Measurements from ENCODE around the gene KLHDC4.

Gene KLHDC4

GRCh38 chr16:87675111-87675719, 90.6 kb downstream of the KLHDC4 start:
- FAIRE-seq = no peak
- no peak for DNase-seq (ENCODE audit: insufficient read length, low spot score)
- TF ChIP-seq POLR2A (IDR thresholded peaks at IDR 0.05; ENCODE audit: low read depth, low read length) = no peak

DNA sequence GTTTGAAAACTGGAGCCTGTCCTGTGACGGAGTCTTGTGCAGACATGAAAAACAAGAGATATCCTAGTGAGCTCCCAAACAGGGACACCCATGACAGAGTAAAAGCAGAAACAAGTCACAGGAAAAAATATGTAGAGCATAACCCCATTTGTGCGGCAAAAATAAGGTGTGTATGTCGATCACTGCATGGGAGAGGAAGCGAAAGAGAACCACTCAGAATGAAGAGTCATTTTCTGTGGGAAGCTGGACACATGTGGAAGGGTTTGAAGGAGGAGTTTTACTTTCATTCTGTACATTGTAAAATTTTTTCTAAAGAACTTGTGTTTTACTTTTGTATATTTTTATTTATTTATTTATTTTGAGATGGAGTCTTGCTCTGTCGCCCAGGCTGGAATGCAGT, 91.4 kb downstream of the KLHDC4 start:
- TF ChIP-seq POLR2A (IDR thresholded peaks at IDR 0.05; ENCODE audit: low read depth, low read length) = no peak
- FAIRE-seq (no peak), DNase-seq (ENCODE audit: insufficient read length, low spot score) (no peak)

- DNase-seq (ENCODE audit: insufficient read length, low spot score) = no peak
- no peak for FAIRE-seq
- TF ChIP-seq POLR2A (IDR thresholded peaks at IDR 0.05; ENCODE audit: low read depth, low read length) = no peak
These were observed 94.0 kb downstream of the KLHDC4 start for GRCh38 chr16:87671715-87672270.

DNA sequence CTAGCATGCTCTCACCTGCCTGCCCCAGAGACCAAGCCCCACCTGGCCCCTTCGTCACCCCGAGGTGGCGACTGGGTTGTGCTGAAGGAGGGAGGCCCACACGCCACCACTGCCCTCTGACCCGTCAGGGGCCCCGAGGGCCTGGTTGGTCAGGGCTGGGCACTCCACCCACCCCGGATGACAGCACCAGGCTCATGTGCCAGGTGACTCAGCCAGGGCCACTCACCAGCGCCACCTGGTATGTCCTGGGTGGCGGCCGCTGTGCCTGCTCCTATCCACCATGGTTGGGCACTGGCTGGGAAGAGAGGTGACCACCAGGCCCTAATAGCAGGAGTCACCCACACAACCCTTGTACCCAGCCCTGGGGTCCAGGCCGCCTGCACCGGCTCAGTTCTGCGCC, 94.6 kb downstream of the KLHDC4 start:
- DNase-seq (ENCODE audit: insufficient read length, low spot score) (no peak), FAIRE-seq (no peak)
- TF ChIP-seq POLR2A (IDR thresholded peaks at IDR 0.05; ENCODE audit: low read depth, low read length) = no peak

DNA sequence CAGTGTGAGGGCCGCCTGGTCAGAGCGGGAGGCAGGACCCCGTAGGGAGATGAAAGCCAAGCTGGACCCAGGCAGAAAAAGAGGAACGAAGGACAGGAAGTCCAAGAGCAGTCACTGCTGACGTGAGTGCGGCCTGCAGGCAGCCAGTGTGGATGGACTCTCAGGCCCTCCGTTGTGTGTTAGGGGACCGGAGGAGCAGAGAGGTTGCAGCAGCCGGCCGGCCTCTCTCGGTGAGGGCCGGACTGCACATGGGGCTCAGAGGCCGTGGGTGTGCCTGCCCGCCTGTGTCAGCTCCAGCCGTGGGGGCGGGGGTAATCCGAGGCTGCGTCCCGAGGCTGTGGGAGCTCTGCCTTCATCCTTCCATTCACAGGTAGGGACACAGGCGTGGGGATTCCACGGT, 96.1 kb downstream of the KLHDC4 start:
- no peak for FAIRE-seq
- TF ChIP-seq POLR2A (IDR thresholded peaks at IDR 0.05; ENCODE audit: low read depth, low read length) = no peak
- DNase-seq (ENCODE audit: insufficient read length, low spot score) = no peak

- TF ChIP-seq POLR2A (IDR thresholded peaks at IDR 0.05; ENCODE audit: low read depth, low read length) = no peak
- FAIRE-seq (no peak), DNase-seq (ENCODE audit: insufficient read length, low spot score) (no peak)
These were observed 97.8 kb downstream of the KLHDC4 start for GRCh38 chr16:87667946-87668345.

GRCh38 chr16:87667443-87667842, 98.3 kb downstream of the KLHDC4 start:
- TF ChIP-seq POLR2A (IDR thresholded peaks at IDR 0.05; ENCODE audit: low read depth, low read length) = no peak
- FAIRE-seq (no peak), DNase-seq (ENCODE audit: insufficient read length, low spot score) (no peak)

DNA sequence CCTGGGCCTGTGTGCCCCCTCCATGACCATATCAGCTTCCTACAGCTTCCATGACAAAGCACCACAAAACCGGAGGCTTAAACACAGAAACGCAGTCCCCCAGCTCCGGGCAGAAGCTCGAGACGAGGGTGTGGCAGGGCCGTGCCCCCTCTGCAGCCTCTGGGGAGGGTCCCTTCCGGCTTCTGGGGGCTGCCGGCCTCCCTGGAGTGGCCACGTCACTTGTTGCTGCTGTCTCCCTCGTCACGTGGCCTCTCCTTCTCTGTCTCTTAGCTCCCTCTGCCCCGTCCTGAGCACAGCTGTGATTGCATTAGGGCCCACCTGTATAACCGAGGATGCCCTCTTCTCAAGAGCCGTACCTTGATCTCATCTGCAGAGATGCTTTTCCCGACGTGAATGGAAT, 98.9 kb downstream of the KLHDC4 start:
- no peak for TF ChIP-seq POLR2A (IDR thresholded peaks at IDR 0.05; ENCODE audit: low read depth, low read length)
- FAIRE-seq (no peak), DNase-seq (ENCODE audit: insufficient read length, low spot score) (no peak)

DNA sequence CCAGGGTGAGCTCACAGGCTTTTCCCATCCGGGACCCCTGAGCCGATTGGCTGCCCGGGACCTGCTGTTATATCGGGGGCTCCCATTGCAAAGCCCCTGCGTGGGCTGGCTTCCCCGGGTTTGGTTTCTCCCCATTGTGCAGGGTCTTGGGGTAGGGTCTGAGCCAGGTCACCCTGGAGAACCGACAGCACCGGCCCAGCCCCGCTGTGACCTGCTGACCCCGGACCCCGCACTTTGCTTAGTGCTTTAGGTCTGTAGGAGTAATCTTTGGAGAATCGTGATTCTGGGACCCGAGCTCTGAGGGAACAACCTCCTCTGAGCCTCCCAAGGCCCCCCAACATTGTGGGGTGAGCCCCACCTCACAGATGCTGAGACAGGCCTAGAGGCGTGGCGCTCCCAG, 100.6 kb downstream of the KLHDC4 start:
- TF ChIP-seq POLR2A (IDR thresholded peaks at IDR 0.05; ENCODE audit: low read depth, low read length) = no peak
- DNase-seq (ENCODE audit: insufficient read length, low spot score) (no peak), FAIRE-seq (no peak)

DNA sequence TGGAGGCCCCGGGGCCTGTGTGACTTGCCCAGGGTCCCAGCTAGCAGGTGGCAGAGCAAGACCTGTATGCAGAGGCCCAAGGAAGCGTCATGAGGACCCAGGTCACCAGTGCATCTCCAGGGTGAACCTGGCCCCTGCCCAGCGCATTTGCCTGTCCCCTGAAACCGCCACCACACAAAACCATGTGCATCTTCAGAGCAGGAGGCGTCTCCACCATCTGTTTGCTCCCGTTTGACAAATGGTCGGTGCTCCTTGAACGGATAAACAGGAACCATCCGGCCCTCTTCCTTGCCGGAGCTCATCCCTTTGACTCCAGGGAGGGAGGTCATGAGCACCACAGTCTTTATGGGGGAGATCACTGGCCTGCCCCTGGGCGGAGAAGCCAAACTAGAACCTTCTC, 101.0 kb downstream of the KLHDC4 start:
- DNase-seq (ENCODE audit: insufficient read length, low spot score) = no peak
- FAIRE-seq = no peak
- TF ChIP-seq POLR2A (IDR thresholded peaks at IDR 0.05; ENCODE audit: low read depth, low read length) = no peak

GRCh38 chr16:87662254-87663204, 103.3 kb downstream of the KLHDC4 start:
- TF ChIP-seq POLR2A (IDR thresholded peaks at IDR 0.05; ENCODE audit: low read depth, low read length) = no peak
- FAIRE-seq (no peak), DNase-seq (ENCODE audit: insufficient read length, low spot score) (no peak)

GRCh38 chr16:87661561-87661960, 104.2 kb downstream of the KLHDC4 start:
- no peak for TF ChIP-seq POLR2A (IDR thresholded peaks at IDR 0.05; ENCODE audit: low read depth, low read length)
- FAIRE-seq (no peak), DNase-seq (ENCODE audit: insufficient read length, low spot score) (no peak)

GRCh38 chr16:87658564-87659225, 107.1 kb downstream of the KLHDC4 start:
- FAIRE-seq (no peak), DNase-seq (ENCODE audit: insufficient read length, low spot score) (no peak)
- TF ChIP-seq POLR2A (IDR thresholded peaks at IDR 0.05; ENCODE audit: low read depth, low read length) = no peak
